ENCODE measurements around the gene MAP3K10.

MAP3K10 gene

DNA sequence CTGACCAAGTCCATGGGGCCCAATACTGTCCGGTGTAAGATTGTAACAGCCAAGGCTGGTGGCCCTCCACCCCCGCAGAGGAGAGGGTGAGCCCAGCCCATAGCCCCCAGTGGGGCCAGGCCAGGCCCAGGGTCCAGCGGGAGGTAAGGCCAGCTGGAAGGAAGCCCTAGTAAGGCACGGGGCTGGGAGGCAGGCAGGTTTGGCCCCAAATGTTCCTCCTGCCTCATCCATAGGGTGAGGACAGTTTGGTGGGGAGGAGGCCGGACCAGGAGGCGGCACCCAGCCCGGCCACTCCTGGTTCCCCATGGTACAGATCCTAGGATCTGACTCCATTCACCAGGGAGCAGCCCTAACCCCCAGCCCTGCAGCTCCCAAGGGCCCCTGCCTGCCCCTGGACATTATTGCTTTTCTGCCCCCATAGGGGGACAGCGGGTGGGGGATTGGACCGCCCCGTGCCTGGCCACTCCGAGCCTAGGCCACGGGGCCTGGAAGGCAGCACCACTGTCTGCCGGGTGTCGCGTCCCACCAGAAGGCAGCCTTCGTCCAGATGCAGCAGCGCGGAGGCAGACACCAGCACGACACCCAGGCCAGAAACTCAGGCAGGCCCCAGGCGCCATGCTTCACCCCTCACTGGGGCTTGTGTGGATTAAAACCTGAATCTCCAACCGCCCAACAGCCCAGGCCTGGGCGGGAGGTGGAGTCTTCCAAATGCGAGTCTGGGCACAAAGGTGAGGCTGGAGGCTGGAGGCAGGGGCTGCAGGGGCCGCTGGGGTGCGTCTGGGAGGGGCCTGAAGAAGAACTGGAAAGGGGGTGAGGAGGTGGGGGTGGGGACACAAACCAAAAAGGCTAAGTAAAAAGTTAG lies 42.0 kb downstream of the MAP3K10 start:
- DNase-seq (ENCODE audit: extremely low read depth in 1 of 2, low read depth in 1 of 2) = no peak

DNA sequence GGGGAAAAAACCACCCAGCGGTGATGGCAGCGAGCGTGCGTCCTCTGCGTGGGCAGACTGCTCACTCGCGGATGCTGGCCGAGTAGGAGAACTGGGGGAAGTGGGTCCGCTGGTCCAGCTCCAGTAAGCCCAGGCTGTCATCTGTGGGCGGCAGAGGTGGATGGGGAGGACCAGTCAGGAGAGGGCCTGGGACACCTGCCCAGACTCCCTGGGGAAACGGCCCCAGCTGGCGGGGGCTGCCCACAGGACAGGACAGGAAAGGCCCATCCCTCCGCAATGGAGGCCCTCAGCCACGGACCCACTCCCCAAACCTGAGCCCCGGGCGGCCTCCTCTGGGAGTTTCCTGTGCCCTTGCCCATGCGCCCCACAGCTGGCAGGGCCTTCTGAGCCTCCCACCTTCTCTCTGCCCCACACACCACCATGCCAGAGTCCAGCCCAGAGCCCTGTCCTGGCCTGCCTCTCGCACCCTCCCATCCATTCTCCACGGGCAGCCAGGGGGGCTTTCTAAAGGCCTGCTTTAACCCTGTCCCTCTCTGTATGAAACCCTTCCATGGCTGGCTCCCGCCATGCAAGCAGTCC lies 42.7 kb downstream of the MAP3K10 start:
- no peak for DNase-seq (ENCODE audit: extremely low read depth in 1 of 2, low read depth in 1 of 2)

DNA sequence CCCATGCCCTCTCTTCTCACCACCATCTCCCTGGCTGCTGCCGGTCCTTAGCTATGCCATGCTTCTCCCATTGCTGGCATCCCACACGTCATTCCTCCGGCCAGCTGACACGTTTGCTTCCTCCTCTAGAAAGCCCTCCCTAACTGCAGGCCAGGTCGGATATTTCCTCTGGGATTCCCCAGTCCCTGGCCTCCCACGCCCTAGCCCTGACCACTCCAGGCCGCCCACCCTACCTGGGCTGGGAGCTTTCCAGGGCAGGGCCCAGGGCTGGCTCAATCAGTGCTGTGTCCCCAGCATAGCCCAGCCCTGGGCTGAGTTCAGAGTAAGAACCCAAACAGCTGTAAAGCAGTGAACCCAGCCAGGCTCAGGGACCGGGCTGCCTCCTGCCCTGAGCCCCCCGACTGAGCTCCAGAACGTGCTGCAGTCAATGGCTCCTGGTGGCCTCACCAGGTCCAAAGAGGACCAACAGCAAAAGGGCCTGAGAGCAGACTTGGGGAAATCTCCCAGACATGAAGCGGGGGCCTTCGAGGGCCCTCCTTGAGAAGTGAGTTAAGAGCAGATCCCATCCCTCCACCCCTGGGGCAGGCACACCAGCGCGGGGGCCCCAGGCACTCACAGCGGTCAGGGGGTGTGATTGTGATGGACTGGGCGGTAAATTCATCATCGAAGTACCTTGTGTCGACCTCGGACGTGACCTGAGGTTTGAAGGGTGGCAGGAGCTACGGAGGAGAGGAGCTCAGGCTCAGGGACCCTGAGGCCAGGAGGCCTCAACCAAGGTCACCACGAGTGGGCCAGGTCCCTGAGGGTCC lies 43.4 kb downstream of the MAP3K10 start:
- DNase-seq (ENCODE audit: extremely low read depth in 1 of 2, low read depth in 1 of 2) = no peak

DNA sequence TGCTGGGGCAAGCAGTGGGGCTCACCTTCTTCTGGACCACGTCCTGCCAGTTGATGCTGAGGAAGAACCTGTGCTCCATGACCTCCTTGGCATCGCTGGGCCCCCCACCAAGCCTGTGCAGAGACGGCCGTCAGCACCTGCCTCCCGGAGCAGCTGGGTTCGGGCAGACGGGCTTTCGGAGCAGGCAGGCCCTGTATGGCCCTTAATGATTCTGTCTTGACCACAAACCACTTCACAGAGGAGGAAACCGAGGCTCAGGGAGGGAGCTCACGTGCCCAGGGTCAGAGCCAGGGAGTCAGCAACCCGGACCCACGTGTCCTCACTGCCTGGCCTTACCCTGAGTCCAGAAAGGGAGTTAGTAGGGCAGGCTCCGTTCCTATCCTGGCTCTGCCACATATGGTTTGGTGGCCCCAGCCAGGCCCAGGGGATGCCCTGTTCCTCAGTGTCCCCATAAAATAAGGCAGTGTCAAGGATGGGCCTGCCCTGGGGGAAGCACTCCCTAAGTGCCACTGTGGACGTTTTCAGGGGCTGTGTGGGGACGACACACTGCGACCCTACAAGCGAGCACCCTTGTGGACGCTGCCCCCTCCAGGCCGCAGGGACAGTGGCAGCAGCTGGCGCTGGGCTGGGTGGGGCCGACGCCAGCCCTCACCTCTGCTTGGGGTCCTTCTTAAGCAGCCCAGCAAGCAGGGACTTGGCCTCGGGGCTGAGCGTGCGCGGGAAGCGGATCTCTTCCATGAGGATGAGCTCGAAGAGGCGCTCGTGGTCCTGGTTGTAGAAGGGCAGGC lies 44.2 kb downstream of the MAP3K10 start:
- no peak for DNase-seq (ENCODE audit: extremely low read depth in 1 of 2, low read depth in 1 of 2)

DNA sequence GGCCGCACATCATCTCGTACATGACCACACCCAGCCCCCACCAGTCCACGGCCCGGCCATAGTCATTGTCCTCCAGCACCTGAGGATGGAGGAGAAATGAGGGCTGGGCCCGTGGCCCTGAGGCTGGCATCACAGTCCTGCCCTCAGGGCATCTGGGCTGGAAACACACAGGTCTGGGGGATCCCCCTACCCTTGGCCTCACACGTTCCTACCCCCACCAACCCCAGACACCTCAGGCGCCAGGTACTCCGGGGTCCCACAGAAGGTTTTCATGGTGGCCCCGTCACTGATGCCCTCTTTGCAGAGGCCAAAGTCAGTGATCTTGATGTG lies 44.8 kb downstream of the MAP3K10 start:
- no peak for DNase-seq (ENCODE audit: extremely low read depth in 1 of 2, low read depth in 1 of 2)

DNA sequence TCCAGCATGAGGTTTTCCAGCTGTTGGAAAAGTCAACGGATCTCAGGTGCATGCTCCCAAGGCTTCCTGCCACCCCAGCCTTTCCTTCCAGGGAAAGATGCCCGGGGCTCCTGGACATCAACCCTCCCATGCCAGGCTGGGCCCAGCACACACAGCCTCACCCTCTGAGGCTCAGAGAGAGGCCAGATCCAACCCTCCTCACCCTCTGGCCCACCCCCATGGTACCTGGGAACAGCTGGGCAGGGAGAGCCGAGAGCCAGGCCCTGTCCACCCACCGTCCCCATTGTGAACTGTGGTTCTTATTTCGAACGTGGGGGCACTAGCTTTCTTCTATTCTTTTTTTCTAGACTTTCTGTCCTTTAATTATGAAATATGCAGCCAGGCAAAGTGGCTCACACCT lies 45.1 kb downstream of the MAP3K10 start:
- DNase-seq (ENCODE audit: extremely low read depth in 1 of 2, low read depth in 1 of 2) = no peak

GRCh38 chr19:40237791-40238190 lies 46.6 kb downstream of the MAP3K10 start:
- DNase-seq (ENCODE audit: extremely low read depth in 1 of 2, low read depth in 1 of 2) = no peak

- DNase-seq (ENCODE audit: extremely low read depth in 1 of 2, low read depth in 1 of 2) = no peak
These were observed 47.5 kb downstream of the MAP3K10 start for GRCh38 chr19:40238775-40239174.

DNA sequence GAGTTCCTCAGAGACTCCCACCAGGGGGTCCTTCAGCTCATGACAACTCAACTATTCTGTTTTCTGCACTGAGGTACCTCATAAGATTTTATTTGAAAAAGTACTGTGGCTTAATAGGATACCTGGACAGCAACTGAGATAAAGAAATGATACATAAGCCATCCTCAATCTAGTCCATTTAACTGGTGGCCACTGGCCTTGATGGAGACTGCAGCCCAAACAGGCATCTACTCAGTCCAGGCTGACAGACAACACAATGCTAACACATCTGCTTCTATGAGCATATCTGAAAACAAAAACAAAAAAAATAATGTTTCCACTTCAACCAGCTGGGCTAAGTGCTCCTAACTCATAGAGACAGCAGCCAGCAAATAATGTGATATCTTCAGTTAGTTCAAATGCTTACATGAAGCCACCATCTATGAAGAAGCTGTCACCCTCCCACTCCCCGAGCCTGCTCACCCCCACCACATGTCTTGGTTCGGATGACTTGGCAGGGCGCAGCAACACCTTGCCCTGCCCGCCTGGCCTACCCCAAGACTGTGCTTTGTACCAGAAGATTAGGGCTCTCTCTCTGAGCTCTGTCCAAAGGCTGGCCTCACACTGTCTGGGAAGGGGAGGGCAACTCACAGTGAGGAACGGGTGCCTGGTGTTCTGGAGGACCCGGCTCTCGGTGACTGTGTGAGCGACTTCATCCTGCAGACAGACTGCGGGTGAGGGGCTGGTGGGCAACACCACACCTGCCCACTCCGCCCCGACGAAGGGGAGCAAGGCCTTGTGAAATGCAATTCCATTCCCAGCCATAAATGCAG lies 48.4 kb downstream of the MAP3K10 start:
- no peak for DNase-seq (ENCODE audit: extremely low read depth in 1 of 2, low read depth in 1 of 2)

- DNase-seq (ENCODE audit: extremely low read depth in 1 of 2, low read depth in 1 of 2) = no peak
These were observed 49.1 kb downstream of the MAP3K10 start for GRCh38 chr19:40240332-40240731.

DNA sequence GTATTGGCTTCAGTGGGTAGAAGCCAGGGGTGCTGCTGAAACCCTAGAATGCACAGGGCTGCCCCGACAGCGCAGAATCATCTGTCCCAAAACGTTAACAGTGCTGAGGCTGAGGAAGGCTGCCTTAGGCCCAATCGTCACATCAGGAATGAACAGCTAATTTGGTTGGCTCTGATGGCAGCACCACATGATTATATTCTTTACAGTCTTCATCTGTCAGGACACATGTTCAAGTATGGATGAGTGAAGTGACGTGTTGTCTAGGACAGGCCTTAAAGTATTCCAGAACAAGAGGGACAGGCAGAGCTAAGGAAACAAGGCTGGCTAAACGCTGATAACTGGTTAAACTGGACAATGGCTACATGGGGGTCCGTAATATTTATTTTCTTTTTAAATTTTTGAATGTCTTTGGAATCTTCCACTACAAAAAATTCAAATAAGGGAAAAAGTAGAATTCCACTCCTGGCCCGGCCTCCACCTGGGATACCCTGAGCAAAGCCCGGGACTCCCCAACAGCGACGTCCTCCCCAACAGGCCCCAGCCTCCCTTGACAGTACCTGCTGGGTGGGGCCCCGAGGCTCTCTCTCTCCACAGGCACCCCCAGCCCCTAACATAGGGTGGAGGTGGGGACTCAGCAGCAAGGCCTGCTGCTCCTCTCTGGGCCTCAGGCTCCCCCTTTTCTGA lies 50.0 kb downstream of the MAP3K10 start:
- DNase-seq (ENCODE audit: extremely low read depth in 1 of 2, low read depth in 1 of 2) = no peak

- no peak for DNase-seq (ENCODE audit: extremely low read depth in 1 of 2, low read depth in 1 of 2)
These were observed 50.7 kb downstream of the MAP3K10 start for GRCh38 chr19:40241809-40242384.

DNA sequence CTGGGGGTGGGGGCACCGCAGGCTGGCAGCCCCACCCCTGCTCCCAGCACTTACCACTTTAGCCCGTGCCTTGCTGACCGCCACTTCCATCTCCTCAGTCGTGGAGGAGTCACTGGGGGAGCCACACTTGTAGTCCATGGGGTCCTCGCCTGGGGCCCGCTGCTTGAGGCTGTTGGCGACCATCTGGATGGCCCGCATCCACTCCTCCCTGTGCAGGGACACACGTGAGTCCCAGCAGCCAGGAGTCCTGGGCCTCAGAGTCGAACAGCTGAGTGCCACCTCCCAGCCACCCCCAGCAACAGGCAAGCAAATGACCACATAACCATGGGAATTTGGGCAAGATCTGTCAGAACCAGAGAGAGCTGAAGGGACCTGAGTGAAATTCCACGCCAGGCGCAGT lies 51.3 kb downstream of the MAP3K10 start:
- no peak for DNase-seq (ENCODE audit: extremely low read depth in 1 of 2, low read depth in 1 of 2)

DNA sequence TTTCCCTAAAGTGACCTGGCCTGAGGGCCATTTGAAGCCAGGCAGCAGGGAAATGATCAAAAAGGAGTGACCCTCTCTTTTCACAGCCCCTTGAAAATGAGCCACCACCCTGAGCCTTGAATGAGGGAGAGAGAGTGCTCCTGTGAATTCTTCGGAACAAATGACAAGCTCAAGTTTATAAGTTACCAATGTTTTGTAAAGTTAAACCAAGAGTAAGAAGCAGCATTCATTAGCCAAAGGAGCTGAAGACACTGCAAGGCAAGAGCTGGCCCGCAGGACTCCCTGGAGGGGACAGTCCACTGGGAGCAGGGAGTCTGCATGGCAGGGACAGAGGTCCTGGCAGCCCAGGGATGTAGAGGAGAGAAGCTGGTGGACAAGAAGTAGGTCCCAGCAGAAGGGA lies 52.0 kb downstream of the MAP3K10 start:
- no peak for DNase-seq (ENCODE audit: extremely low read depth in 1 of 2, low read depth in 1 of 2)

GRCh38 chr19:40244579-40245317 lies 53.5 kb downstream of the MAP3K10 start:
- DNase-seq (ENCODE audit: extremely low read depth in 1 of 2, low read depth in 1 of 2) = no peak

DNA sequence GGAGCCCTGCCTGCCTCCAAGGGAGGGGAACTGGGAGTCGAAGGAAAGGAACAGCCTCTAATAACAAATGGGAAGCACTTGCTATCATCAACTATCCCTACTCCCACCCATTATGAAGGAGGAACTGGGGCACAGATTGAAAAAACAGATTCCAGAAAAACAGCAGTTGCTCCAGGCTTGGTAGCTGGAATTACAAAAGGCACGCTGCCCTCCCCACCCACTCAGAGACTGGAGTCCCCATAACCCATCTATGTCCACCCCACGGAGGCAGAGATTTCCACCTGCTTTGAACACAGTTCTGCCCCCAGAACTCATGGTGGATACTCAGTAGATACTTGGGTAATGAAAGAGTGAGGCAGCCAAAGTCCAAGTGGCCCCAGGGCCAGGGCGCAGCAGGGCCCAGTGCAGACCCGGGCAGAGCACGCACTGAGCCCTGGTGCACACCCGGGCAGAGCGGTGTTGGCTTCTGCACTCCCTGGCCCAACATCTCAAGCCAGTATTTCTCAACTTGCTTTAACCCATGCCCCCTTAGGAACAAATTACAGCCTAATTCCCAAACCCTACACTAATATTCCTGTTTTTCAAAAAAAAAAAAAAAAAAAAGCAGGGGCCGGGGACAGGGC lies 54.4 kb downstream of the MAP3K10 start:
- no peak for DNase-seq (ENCODE audit: extremely low read depth in 1 of 2, low read depth in 1 of 2)

- DNase-seq (ENCODE audit: extremely low read depth in 1 of 2, low read depth in 1 of 2) = no peak
These were observed 55.3 kb downstream of the MAP3K10 start for GRCh38 chr19:40246292-40247073.

All from stimulated activated CD8-positive, alpha-beta memory T cell treated with anti-CD3 and anti-CD28 coated beads, Interleukin-7, amount 100 ng/mL, for 48 hours (primary cell).